PC-3 (cell line): Measurements from ENCODE around the gene LBP. TPM values are rescaled to one million over a fixed set of nuclear protein-coding genes. Genes with fewer than 3 reads are reported as not detected.

Source experiments
- ATAC-seq: fragments of 200-7000 bp; cut with Tn5 transposase; 2 replicates; pipeline ENCODE4 v1.9.1; 2020; ENCODE audit warnings: mild to moderate bottlenecking, moderate library complexity
- BruUV-seq: library from RNA; stranded (reverse); fragments of 400-500 nt; replicated peaks from 2 replicates; lab custom pipeline; 2021; lab: Mats Ljungman, UMichigan
- CTCF ChIA-PET: fragments of 300-600 bp; sonication (Branson Sonifier 250); formaldehyde crosslinking; loops from one replicate; lab custom pipeline; 2022; ENCODE audit warnings: antibody characterized with exemption; lab: Charles Lee
- POLR2A ChIA-PET: fragments of 300-600 bp; sonication (Branson Sonifier 250); formaldehyde crosslinking; loops from one replicate; lab custom pipeline; 2022; ENCODE audit warnings: antibody characterized with exemption; ENCODE audit not compliant: unreplicated experiment; lab: Charles Lee
- DNase-seq: peaks from one replicate; pipeline ENCODE4 v3.0.0-alpha.2; 2015
- H2AFZ ChIP-seq: fragments of 300-600 bp; sonication (generic); 2 replicates; pipeline ENCODE4 v1.6.0; 2016; ENCODE audit warnings: antibody characterized with exemption, low read length
- H3F3A ChIP-seq: fragments of 300-600 bp; sonication (generic); one replicate; pipeline ENCODE4 v1.6.0; 2017; ENCODE audit warnings: antibody characterized with exemption, low read length, control low read depth, mild to moderate bottlenecking; ENCODE audit not compliant: unreplicated experiment
- H3K27ac ChIP-seq: fragments of 300-600 bp; sonication (generic); 2 replicates; pipeline ENCODE4 v1.5.1; 2016; ENCODE audit warnings: mild to moderate bottlenecking, low read length
- H3K27me3 ChIP-seq: fragments of 300-600 bp; sonication (generic); 2 replicates; pipeline ENCODE4 v1.6.1; 2016; ENCODE audit warnings: low read length, mixed read lengths
- H3K36me3 ChIP-seq: fragments of 300-600 bp; sonication (generic); 2 replicates; pipeline ENCODE4 v1.6.1; 2016; ENCODE audit warnings: low read depth, mixed run types, low read length, mixed read lengths
- H3K4me1 ChIP-seq: fragments of 300-600 bp; sonication (generic); 2 replicates; pipeline ENCODE4 v1.5.1; 2016; ENCODE audit warnings: low read length; ENCODE audit not compliant: insufficient read depth
- H3K4me2 ChIP-seq: fragments of 300-600 bp; sonication (generic); 2 replicates; pipeline ENCODE4 v1.6.0; 2016; ENCODE audit warnings: low read length
- H3K4me3 ChIP-seq: fragments of 300-600 bp; sonication (generic); 2 replicates; pipeline ENCODE4 v1.5.1; 2016; ENCODE audit warnings: mild to moderate bottlenecking, low read length, mixed read lengths
- H3K79me2 ChIP-seq: fragments of 300-600 bp; sonication (generic); 2 replicates; pipeline ENCODE4 v1.6.1; 2017; ENCODE audit warnings: low read length, mixed read lengths
- H3K9ac ChIP-seq: fragments of 300-600 bp; sonication (generic); 2 replicates; pipeline ENCODE4 v1.6.0; 2016; ENCODE audit warnings: mild to moderate bottlenecking, low read length
- H3K9me2 ChIP-seq: fragments of 300-600 bp; sonication (generic); replicated peaks from 2 replicates; pipeline ENCODE4 v1.6.1; 2016; ENCODE audit warnings: mixed run types, low read length, mixed read lengths
- H3K9me3 ChIP-seq: fragments of 300-600 bp; sonication (generic); 2 replicates; pipeline ENCODE4 v1.6.1; 2016; ENCODE audit warnings: low read length, mixed read lengths
- H4K20me1 ChIP-seq: fragments of 300-600 bp; sonication (generic); 2 replicates; pipeline ENCODE4 v1.6.1; 2016; ENCODE audit warnings: low read length, mixed read lengths
- CTCF ChIP-seq: fragments of 300-600 bp; sonication (generic); conservative IDR thresholded peaks from 2 replicates; pipeline ENCODE4 v1.5.1; 2017; ENCODE audit warnings: antibody characterized with exemption, low read depth, mild to moderate bottlenecking, low read length
- EZH2 ChIP-seq: fragments of 300-600 bp; sonication (generic); IDR thresholded peaks from one replicate; pipeline ENCODE4 v1.6.1; 2017; ENCODE audit warnings: antibody characterized with exemption, mild to moderate bottlenecking, low read length; ENCODE audit not compliant: unreplicated experiment
- EZH2phosphoT487 ChIP-seq: fragments of 300-600 bp; sonication (generic); IDR thresholded peaks from 2 replicates; pipeline ENCODE4 v1.6.1; 2018; ENCODE audit warnings: mild to moderate bottlenecking, antibody characterized with exemption, low read length, borderline replicate concordance
- intact Hi-C: fragments of 100-400 bp; cut with micrococcal nuclease; formaldehyde crosslinking; loops from 2 replicates; pipeline ENCODE4 v1.9.0; 2023
- total RNA-seq: library from RNA; depleted of rRNA; stranded (reverse); fragments of >200 nt; gene quantifications from 2 replicates; pipeline ENCODE4 v1.2.3, GENCODE V29; 2014

The LBP gene
- total RNA-seq, 1 experiment from 2014 or later = not detected

- H3F3A ChIP-seq = no peaks in the 10 kb centered on the region
- no peaks in the 10 kb centered on the region for H3K36me3 ChIP-seq
- no peak overlapping the region for H3K27ac ChIP-seq
- ATAC-seq (no peak), DNase-seq (no peak)
- no peak overlapping the region for H2AFZ ChIP-seq
- H3K4me3 ChIP-seq = no peak overlapping the region
- no peaks in the 10 kb centered on the region for H3K9me3 ChIP-seq
- intact Hi-C loops = no loop called here
- CTCF ChIA-PET = no interaction called here
- no peaks in the 10 kb centered on the region for H4K20me1 ChIP-seq
- TF ChIP-seq EZH2 (no peak), EZH2phosphoT487 (no peak), CTCF (no peak)
- H3K4me1 ChIP-seq = no peaks in the 10 kb centered on the region
- no peak overlapping the region for H3K4me2 ChIP-seq
- H3K27me3 ChIP-seq = no peaks in the 10 kb centered on the region
- POLR2A ChIA-PET = no interaction called here
- no peak overlapping the region for H3K9ac ChIP-seq
- no TSS peak for BruUV-seq
- H3K79me2 ChIP-seq = no peaks in the 10 kb centered on the region
- H3K9me2 ChIP-seq = 0 out of 2 replicates have a peak, but pooled peaks cover under 1% of the 10 kb centered on the region
Measured at GRCh38 chr20:38308447-38308846, 37.8 kb upstream of the LBP start.

- TF ChIP-seq EZH2 (no peak), CTCF (no peak), EZH2phosphoT487 (no peak)
- no peaks in the 10 kb centered on the region; the same call in 1 of the 2 replicates for H3K9me3 ChIP-seq
Measured at GRCh38 chr20:38311091-38311490, 35.2 kb upstream of the LBP start.

DNA sequence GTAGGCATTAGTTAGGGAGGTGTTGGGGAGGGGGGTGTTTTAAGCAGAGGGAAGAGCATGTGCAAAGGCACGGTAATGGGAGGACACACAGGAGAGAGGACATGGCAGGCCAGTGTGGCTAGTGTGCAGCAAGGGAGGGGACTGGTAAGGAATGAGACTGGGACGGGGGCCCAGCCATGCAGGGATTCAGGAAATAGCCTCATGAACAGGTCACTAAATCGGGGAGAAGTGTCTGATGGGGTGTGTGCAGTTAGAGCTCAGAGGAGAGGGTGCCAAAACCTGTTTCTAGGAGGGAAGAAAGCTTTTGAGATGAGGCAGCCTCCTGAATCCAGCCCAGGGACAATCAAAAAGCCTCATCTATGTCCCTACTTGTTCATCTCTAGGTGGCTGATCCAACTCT is 34.8 kb upstream of the LBP start:
- H3K9me2 ChIP-seq = 0 out of 2 replicates have a peak, but pooled peaks cover 3% of the 10 kb centered on the region
- ChIA-PET POLR2A (no interaction called here), CTCF (no interaction called here)
- H3K4me3 ChIP-seq = no peak overlapping the region
- H3F3A ChIP-seq = no peaks in the 10 kb centered on the region
- no peak overlapping the region for H3K9ac ChIP-seq
- H2AFZ ChIP-seq = no peak overlapping the region
- TF ChIP-seq CTCF = no peak
- TF ChIP-seq EZH2 = no peak
- TF ChIP-seq EZH2phosphoT487 = no peak
- no peaks in the 10 kb centered on the region for H3K79me2 ChIP-seq
- no peaks in the 10 kb centered on the region for H3K27me3 ChIP-seq
- H3K36me3 ChIP-seq = no peaks in the 10 kb centered on the region
- DNase-seq (no peak), ATAC-seq (no peak)
- BruUV-seq = no TSS peak
- no peaks in the 10 kb centered on the region for H4K20me1 ChIP-seq
- H3K4me2 ChIP-seq = no peak overlapping the region
- intact Hi-C loops = no loop called here
- no peaks in the 10 kb centered on the region for H3K4me1 ChIP-seq
- H3K9me3 ChIP-seq = no peaks in the 10 kb centered on the region; the same call in 1 of the 2 replicates
- no peak overlapping the region for H3K27ac ChIP-seq

More at GRCh38 chr20:38311091-38311490, 35.2 kb upstream of the LBP start:
- Histone ChIP-seq H3K27me3 (no peaks in the 10 kb centered on the region), H4K20me1 (no peaks in the 10 kb centered on the region), H3K4me3 (no peak overlapping the region), H2AFZ (no peak overlapping the region), H3K4me1 (no peaks in the 10 kb centered on the region), H3K36me3 (no peaks in the 10 kb centered on the region), H3F3A (no peaks in the 10 kb centered on the region), H3K79me2 (no peaks in the 10 kb centered on the region), H3K9me2 (0 out of 2 replicates have a peak, but pooled peaks cover 3% of the 10 kb centered on the region), H3K4me2 (no peak overlapping the region), H3K27ac (no peak overlapping the region), H3K9ac (no peak overlapping the region)
- ATAC-seq (no peak), DNase-seq (no peak)
- POLR2A ChIA-PET = no interaction called here
- CTCF ChIA-PET = no interaction called here
- intact Hi-C loops = no loop called here
- BruUV-seq = no TSS peak
